ENCODE measurements around the gene ARRDC3. TPM values are rescaled to one million over a fixed set of nuclear protein-coding genes. Genes with fewer than 3 reads are reported as not detected.

Gene ARRDC3
- total RNA-seq, 1 experiment from 2014 or later = 41.6 TPM

DNA sequence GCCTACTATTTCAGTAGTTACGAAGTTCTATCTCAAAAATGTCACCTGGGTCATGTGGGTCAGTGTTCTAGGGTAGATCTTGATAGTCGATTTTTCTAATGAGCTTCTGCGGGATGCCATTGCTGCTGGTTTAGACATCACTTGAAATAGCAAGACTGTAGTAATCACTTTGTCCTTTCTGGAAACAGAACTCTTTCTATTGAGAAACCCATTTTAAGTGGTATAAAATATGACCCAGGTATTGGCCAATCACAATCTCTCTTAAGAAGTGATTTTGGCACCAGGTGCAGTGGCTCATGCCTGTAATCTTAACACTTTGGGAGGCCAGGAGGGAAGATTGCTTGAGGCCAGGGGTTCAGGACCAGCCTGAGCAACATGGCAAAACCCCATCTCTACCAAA lies 17.6 kb downstream of the ARRDC3 start:
- intact Hi-C loops (cut with micrococcal nuclease) = no loop called here
- BruUV-seq (replicated peaks) = no TSS peak
- CTCF ChIA-PET = interaction anchor here (1.1 to 2.3 kb wide), 4 partner anchors 9 to 502 kb away, joined by 3 to 6 read pairs (median 5); no protein-coding TSS in a partner anchor
- TF ChIP-seq, protein P1, sequence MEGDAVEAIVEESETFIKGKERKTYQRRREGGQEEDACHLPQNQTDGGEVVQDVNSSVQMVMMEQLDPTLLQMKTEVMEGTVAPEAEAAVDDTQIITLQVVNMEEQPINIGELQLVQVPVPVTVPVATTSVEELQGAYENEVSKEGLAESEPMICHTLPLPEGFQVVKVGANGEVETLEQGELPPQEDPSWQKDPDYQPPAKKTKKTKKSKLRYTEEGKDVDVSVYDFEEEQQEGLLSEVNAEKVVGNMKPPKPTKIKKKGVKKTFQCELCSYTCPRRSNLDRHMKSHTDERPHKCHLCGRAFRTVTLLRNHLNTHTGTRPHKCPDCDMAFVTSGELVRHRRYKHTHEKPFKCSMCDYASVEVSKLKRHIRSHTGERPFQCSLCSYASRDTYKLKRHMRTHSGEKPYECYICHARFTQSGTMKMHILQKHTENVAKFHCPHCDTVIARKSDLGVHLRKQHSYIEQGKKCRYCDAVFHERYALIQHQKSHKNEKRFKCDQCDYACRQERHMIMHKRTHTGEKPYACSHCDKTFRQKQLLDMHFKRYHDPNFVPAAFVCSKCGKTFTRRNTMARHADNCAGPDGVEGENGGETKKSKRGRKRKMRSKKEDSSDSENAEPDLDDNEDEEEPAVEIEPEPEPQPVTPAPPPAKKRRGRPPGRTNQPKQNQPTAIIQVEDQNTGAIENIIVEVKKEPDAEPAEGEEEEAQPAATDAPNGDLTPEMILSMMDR (IDR thresholded peaks at IDR 0.05; ENCODE audit: unreplicated experiment) = no peak
- Mint-ChIP-seq H3K9me3 (ENCODE audit: unreplicated experiment) (no peaks in the 10 kb centered on the region), H3K4me1 (ENCODE audit: insufficient read depth, unreplicated experiment) (peaks cover 6% of the 10 kb centered on the region), H3K36me3 (ENCODE audit: insufficient read depth, unreplicated experiment) (peaks cover 61% of the 10 kb centered on the region), H3K27ac (ENCODE audit: low read depth, unreplicated experiment) (no peak overlapping the region), H3K27me3 (ENCODE audit: insufficient read depth, unreplicated experiment) (no peaks in the 10 kb centered on the region), H3K4me3 (ENCODE audit: unreplicated experiment) (no peak overlapping the region)
- POLR2A ChIA-PET = interaction anchor here (1.3 to 8.7 kb wide), 6 partner anchors 8 to 267 kb away, joined by 6 to 69 read pairs (median 10); partner anchors contain the start of gene ARRDC3
- DNase-seq (ENCODE audit: unreplicated experiment) = no peak

GRCh38 chr5:91362935-91363334 lies 20.2 kb downstream of the ARRDC3 start:
- Mint-ChIP-seq H3K27me3 (ENCODE audit: insufficient read depth, unreplicated experiment) (no peaks in the 10 kb centered on the region), H3K36me3 (ENCODE audit: insufficient read depth, unreplicated experiment) (peaks cover 36% of the 10 kb centered on the region), H3K9me3 (ENCODE audit: unreplicated experiment) (no peaks in the 10 kb centered on the region), H3K4me3 (ENCODE audit: unreplicated experiment) (no peak overlapping the region), H3K27ac (ENCODE audit: low read depth, unreplicated experiment) (no peak overlapping the region), H3K4me1 (ENCODE audit: insufficient read depth, unreplicated experiment) (peaks cover 11% of the 10 kb centered on the region)
- CTCF ChIA-PET = interaction anchor here (0.6 to 1.5 kb wide), 4 partner anchors 12 to 62 kb away, joined by 3 to 6 read pairs (median 5); no protein-coding TSS in a partner anchor
- TF ChIP-seq, protein P1 (IDR thresholded peaks at IDR 0.05; ENCODE audit: unreplicated experiment) = no peak
- intact Hi-C loops (cut with micrococcal nuclease) = no loop called here
- no TSS peak for BruUV-seq (replicated peaks)
- no peak for DNase-seq (ENCODE audit: unreplicated experiment)
- POLR2A ChIA-PET = interaction anchor here (1.1 to 1.7 kb wide), 4 partner anchors 9 to 82 kb away, joined by 4 to 7 read pairs (median 5); partner anchors contain the start of gene ARRDC3

DNA sequence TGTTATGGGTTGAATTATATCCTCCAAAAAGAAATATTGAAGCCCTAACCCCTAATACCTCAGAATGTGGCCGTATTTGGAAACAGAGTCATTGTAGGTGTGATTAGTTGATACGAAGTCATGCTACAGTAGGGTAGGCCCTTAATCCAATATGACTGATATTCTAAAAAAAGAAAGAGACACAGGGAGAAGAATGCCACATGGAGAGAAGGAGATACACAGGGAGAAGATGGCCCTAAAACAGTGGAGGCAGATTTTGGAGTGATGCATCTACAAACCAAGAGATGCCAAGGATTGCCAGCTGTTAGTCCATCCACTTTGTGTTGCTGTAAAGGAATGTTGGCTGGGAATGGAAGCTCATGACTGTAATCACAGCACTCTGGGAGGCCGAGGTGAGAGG lies 21.3 kb downstream of the ARRDC3 start:
- intact Hi-C loops (cut with micrococcal nuclease) = no loop called here
- ChIA-PET CTCF (interaction anchor here (0.7 to 1.6 kb wide), 8 partner anchors 8 to 493 kb away, joined by 3 to 7 read pairs (median 5); no protein-coding TSS in a partner anchor), POLR2A (interaction anchor here (1.6 kb wide), 1 partner anchor 21 kb away, joined by 4 read pairs; the partner anchor contains the start of gene ARRDC3)
- Mint-ChIP-seq H3K36me3 (ENCODE audit: insufficient read depth, unreplicated experiment) (peaks cover 24% of the 10 kb centered on the region), H3K27ac (ENCODE audit: low read depth, unreplicated experiment) (no peak overlapping the region), H3K4me3 (ENCODE audit: unreplicated experiment) (no peak overlapping the region), H3K4me1 (ENCODE audit: insufficient read depth, unreplicated experiment) (peaks cover 19% of the 10 kb centered on the region), H3K9me3 (ENCODE audit: unreplicated experiment) (no peaks in the 10 kb centered on the region), H3K27me3 (ENCODE audit: insufficient read depth, unreplicated experiment) (no peaks in the 10 kb centered on the region)
- BruUV-seq (replicated peaks) = no TSS peak
- no peak for DNase-seq (ENCODE audit: unreplicated experiment)
- TF ChIP-seq, protein P1 (IDR thresholded peaks at IDR 0.05; ENCODE audit: unreplicated experiment) = no peak

DNA sequence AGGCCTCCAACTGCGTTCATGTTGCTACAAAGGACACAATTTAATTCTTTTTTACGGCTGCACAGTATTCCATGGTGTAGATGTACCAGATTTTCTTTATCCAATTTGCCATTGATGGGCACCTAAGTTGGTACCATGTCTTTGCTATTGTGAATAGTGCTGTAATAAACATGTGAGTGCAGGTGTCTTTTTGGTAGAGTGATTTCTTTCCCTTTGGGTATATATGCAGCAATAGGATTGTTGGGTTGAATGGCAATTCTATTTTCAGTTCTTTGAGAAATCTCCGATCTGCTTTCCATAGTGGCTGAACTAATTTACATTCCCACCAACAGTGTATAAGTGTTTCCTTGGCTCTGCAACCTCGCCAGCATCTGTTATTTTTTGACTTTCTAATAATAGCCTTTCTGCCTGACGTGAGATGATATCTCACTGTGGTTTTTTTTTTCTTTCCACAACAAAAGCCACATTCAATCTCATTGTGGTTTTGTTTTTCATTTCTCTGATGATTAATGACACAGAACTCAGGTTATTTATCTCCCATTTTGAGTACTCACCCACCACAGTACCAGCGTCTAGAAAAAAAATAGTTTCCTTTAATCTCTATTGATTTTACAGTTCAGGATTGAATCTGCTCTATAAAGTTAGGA lies 21.9 kb downstream of the ARRDC3 start:
- no TSS peak for BruUV-seq (replicated peaks)
- CTCF ChIA-PET = interaction anchor here (0.7 to 1.6 kb wide), 4 partner anchors 7 to 429 kb away, joined by 4 to 7 read pairs (median 6); no protein-coding TSS in a partner anchor

More for the DNA sequence above, 21.9 kb downstream of the ARRDC3 start:
- TF ChIP-seq, protein P1 (IDR thresholded peaks at IDR 0.05; ENCODE audit: unreplicated experiment) = no peak
- H3K4me3 Mint-ChIP-seq (ENCODE audit: unreplicated experiment) = no peak overlapping the region
- peaks cover 19% of the 10 kb centered on the region for H3K4me1 Mint-ChIP-seq (ENCODE audit: insufficient read depth, unreplicated experiment)
- no peak overlapping the region for H3K27ac Mint-ChIP-seq (ENCODE audit: low read depth, unreplicated experiment)
- peaks cover 18% of the 10 kb centered on the region for H3K36me3 Mint-ChIP-seq (ENCODE audit: insufficient read depth, unreplicated experiment)
- H3K9me3 Mint-ChIP-seq (ENCODE audit: unreplicated experiment) = no peaks in the 10 kb centered on the region
- POLR2A ChIA-PET = interaction anchor here (1.6 kb wide), 1 partner anchor 22 kb away, joined by 4 read pairs; the partner anchor contains the start of gene ARRDC3
- H3K27me3 Mint-ChIP-seq (ENCODE audit: insufficient read depth, unreplicated experiment) = no peaks in the 10 kb centered on the region
- intact Hi-C loops (cut with micrococcal nuclease) = no loop called here
- no peak for DNase-seq (ENCODE audit: unreplicated experiment)

Measured in MCF 10A (cell line).